Breast epithelium (tissue), 3 donors: ENCODE measurements around the gene FNDC1.

Source experiments
- CTCF ChIP-seq, 3 donors: fragments of 450-650 bp; IDR thresholded peaks; one replicate each; pipeline ENCODE4 v1.5.1; 2016 to 2017; ENCODE audit warnings: antibody characterized with exemption in 3 of 3, mild to moderate bottlenecking in 3 of 3, moderate library complexity in 3 of 3
- POLR2A ChIP-seq: fragments of 450-650 bp; IDR thresholded peaks from one replicate; pipeline ENCODE4 v1.6.1; 2016; ENCODE audit warnings: antibody characterized with exemption, mild to moderate bottlenecking, moderate library complexity
- POLR2AphosphoS5 ChIP-seq, 3 donors: sonication (generic); formaldehyde crosslinking; IDR thresholded peaks; one replicate each; pipeline ENCODE4 v1.6.1; 2017; ENCODE audit warnings: antibody characterized with exemption in 3 of 3

GRCh38 chr6:159184559-159184958, 15.4 kb downstream of the FNDC1 start:
- TF ChIP-seq CTCF (IDR thresholded peaks at IDR 0.05) = no peak
- TF ChIP-seq POLR2A = no peak
- TF ChIP-seq POLR2AphosphoS5 (IDR thresholded peaks at IDR 0.05) = no peak
